Gastroesophageal sphincter (tissue), 3 donors: ENCODE results near the gene MAP7D3.

Source experiments
- EP300 ChIP-seq: sonication (generic); formaldehyde crosslinking; IDR thresholded peaks from one replicate; pipeline ENCODE4 v1.6.1; 2017; ENCODE audit warnings: antibody characterized with exemption, mild to moderate bottlenecking
- POLR2A ChIP-seq, 2 donors: fragments of 450-650 bp; IDR thresholded peaks; one replicate each; pipeline ENCODE4 v1.6.1; 2017; ENCODE audit warnings: antibody characterized with exemption in 2 of 2, mild to moderate bottlenecking in 2 of 2, moderate library complexity in 1 of 2
- POLR2AphosphoS5 ChIP-seq: sonication (generic); formaldehyde crosslinking; IDR thresholded peaks from one replicate; pipeline ENCODE4 v1.6.1; 2017; ENCODE audit warnings: antibody characterized with exemption
- TF ChIP-seq, protein P1 (sequence below), 4 experiments: fragments of 200-600 bp in 2 of 4; fragments of 450-650 bp in 2 of 4; sonication (generic) in 1 of 4; IDR thresholded peaks; one replicate each; pipeline ENCODE4 v1.5.1; 2017 to 2019; ENCODE audit warnings: antibody characterized with exemption in 4 of 4, mild to moderate bottlenecking in 2 of 4, moderate library complexity in 2 of 4

GRCh38 chrX:136237074-136237473 is 14.1 kb downstream of the MAP7D3 start:
- TF ChIP-seq EP300 (no peak), POLR2AphosphoS5 (no peak), POLR2A (IDR thresholded peaks at IDR 0.05) (no peak)
- TF ChIP-seq, protein P1, sequence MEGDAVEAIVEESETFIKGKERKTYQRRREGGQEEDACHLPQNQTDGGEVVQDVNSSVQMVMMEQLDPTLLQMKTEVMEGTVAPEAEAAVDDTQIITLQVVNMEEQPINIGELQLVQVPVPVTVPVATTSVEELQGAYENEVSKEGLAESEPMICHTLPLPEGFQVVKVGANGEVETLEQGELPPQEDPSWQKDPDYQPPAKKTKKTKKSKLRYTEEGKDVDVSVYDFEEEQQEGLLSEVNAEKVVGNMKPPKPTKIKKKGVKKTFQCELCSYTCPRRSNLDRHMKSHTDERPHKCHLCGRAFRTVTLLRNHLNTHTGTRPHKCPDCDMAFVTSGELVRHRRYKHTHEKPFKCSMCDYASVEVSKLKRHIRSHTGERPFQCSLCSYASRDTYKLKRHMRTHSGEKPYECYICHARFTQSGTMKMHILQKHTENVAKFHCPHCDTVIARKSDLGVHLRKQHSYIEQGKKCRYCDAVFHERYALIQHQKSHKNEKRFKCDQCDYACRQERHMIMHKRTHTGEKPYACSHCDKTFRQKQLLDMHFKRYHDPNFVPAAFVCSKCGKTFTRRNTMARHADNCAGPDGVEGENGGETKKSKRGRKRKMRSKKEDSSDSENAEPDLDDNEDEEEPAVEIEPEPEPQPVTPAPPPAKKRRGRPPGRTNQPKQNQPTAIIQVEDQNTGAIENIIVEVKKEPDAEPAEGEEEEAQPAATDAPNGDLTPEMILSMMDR (IDR thresholded peaks at IDR 0.05): no peak
